Activated CD4-positive, alpha-beta memory T cell treated with anti-CD3 and anti-CD28 coated beads for 36 hours (primary cell): ENCODE measurements around the gene TBC1D5. TPM values are rescaled to one million over a fixed set of nuclear protein-coding genes. Genes with fewer than 3 reads are reported as not detected.

Source experiments
- CTCF ChIA-PET: fragments of 350-600 bp; sonication (Branson Sonifier 250); formaldehyde crosslinking; loops from one replicate; lab custom pipeline; 2021; ENCODE audit warnings: antibody characterized with exemption, inconsistent platforms; lab: Charles Lee
- POLR2A ChIA-PET: fragments of 350-600 bp; sonication (Branson Sonifier 250); formaldehyde crosslinking; loops from one replicate; lab custom pipeline; 2021; ENCODE audit warnings: antibody characterized with exemption; lab: Charles Lee
- DNase-seq: peaks from one replicate; pipeline ENCODE4 v3.0.0-alpha.2; 2020
- H3K27ac Mint-ChIP-seq: one replicate; pipeline ENCODE4 v1.8.0; 2021; ENCODE audit warnings: mixed read lengths
- H3K27me3 Mint-ChIP-seq: one replicate; pipeline ENCODE4 v1.8.0; 2021; ENCODE audit warnings: mixed read lengths
- H3K36me3 Mint-ChIP-seq: one replicate; pipeline ENCODE4 v1.8.0; 2021; ENCODE audit warnings: mixed read lengths
- H3K4me1 Mint-ChIP-seq: one replicate; pipeline ENCODE4 v1.8.0; 2021; ENCODE audit warnings: low read depth, mixed read lengths
- H3K4me3 Mint-ChIP-seq: one replicate; pipeline ENCODE4 v1.8.0; 2021; ENCODE audit warnings: mild to moderate bottlenecking, mixed read lengths
- H3K9me3 Mint-ChIP-seq: one replicate; pipeline ENCODE4 v1.8.0; 2021; ENCODE audit warnings: mixed read lengths
- intact Hi-C: fragments of 100-400 bp; cut with micrococcal nuclease; formaldehyde crosslinking; loops from one replicate; pipeline ENCODE4 v1.15.1; 2023
- total RNA-seq, 2 experiments: library from RNA; stranded (reverse); gene quantifications; one replicate each; pipeline ENCODE4 v1.2.3, GENCODE V29; 2021

The TBC1D5 gene
- total RNA-seq, 2 experiments from 2014 or later: 49.2 to 53.7 TPM

DNA sequence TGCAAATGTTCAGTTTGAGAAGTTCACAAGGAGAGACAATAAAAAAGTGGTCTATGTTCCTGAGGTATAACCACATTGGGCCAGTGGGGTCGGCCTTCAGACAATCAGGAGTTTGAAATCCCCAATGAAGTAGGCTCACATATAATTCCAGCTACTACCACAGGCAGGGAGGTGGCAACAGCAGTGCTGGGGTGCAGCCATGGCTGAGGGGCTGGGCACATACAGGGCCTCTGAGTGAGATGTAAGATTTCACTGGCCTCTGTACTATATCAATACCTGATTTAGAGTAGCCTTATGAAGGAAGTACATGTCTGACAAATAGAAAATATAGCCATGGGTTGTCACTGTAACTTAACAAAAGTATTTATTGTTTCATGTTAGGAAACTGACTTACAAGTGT is 402.2 kb downstream of the TBC1D5 start:
- Mint-ChIP-seq H3K27ac (no peak overlapping the region), H3K27me3 (no peaks in the 10 kb centered on the region), H3K4me1 (no peaks in the 10 kb centered on the region), H3K4me3 (no peak overlapping the region), H3K9me3 (no peaks in the 10 kb centered on the region), H3K36me3 (peaks cover 4% of the 10 kb centered on the region)
- ChIA-PET CTCF (no interaction called here), POLR2A (no interaction called here)
- DNase-seq: no peak
- intact Hi-C loops: no loop called here

DNA sequence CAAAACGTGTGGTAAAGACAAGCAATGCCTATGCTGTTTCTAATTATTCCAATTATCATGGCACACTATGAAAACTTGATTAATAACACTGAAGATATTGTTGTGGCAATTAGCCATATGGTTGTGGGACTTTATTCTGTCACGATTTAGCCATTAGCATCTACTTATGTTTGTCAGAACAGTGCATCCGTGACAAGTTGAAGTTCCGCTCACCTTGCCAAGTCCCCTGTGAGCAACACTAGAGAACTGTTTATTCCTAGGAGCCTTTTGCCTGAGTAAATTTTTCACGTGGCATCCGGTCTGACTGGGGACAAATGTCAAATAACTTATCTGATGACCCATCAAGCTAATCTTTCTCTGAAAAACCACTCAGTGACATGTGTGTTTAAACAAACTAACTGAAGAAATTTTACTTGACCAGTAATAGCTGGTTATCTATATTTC is 403.3 kb downstream of the TBC1D5 start:
- ChIA-PET CTCF (no interaction called here), POLR2A (no interaction called here)
- DNase-seq: no peak
- peaks cover 4% of the 10 kb centered on the region for H3K36me3 Mint-ChIP-seq
- no peaks in the 10 kb centered on the region for H3K9me3 Mint-ChIP-seq
- no peak overlapping the region for H3K4me3 Mint-ChIP-seq
- no peaks in the 10 kb centered on the region for H3K4me1 Mint-ChIP-seq
- no peak overlapping the region for H3K27ac Mint-ChIP-seq
- no peaks in the 10 kb centered on the region for H3K27me3 Mint-ChIP-seq
- intact Hi-C loops: no loop called here

DNA sequence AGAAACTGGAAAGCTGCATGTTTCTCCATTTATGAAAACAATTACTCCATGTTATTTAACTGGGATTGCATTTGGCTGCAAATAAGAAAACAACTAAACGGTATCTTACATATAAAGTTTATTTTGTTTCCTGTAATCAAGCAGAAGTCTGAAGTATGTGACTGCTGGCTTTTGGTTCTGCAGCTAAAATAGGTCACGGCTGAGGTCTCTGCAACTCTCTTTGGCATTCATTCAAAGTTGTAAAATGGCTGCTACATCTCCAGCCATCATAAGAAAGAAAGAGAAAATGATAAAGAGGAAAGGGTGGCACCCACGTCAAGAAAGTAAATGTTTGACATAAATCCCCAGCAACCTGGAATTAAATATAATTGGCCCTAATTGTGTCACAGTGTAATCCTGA is 406.1 kb downstream of the TBC1D5 start:
- DNase-seq: no peak
- Mint-ChIP-seq H3K4me3 (no peak overlapping the region), H3K36me3 (peaks cover 4% of the 10 kb centered on the region), H3K27me3 (no peaks in the 10 kb centered on the region), H3K9me3 (no peaks in the 10 kb centered on the region), H3K4me1 (no peaks in the 10 kb centered on the region), H3K27ac (no peak overlapping the region)
- intact Hi-C loops: no loop called here
- ChIA-PET POLR2A (no interaction called here), CTCF (interaction anchor here (1.3 kb wide), 1 partner anchor 505 kb away, joined by 3 read pairs; no protein-coding TSS in a partner anchor)

DNA sequence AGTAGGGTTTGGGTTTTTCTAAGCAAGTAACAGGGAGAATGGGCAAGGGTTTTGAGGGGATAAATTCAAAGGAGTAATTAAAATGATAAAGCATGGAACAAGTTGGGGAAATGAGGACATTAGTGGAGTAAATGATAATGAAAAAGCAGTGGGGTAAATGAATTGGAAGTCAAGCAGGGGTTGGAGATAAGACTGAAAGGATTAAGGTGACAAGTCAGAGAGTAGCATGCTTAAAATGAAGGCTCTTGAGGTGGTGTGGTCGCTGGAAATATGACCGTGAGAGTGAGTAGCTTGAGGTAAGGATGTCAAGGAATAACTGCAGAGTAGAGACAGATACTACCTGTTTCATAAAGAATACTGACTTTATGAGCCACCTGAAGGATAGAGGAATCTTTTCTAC is 408.5 kb downstream of the TBC1D5 start:
- H3K4me1 Mint-ChIP-seq: no peaks in the 10 kb centered on the region
- H3K27ac Mint-ChIP-seq: no peak overlapping the region
- H3K27me3 Mint-ChIP-seq: no peaks in the 10 kb centered on the region
- H3K4me3 Mint-ChIP-seq: no peak overlapping the region
- ChIA-PET CTCF (no interaction called here), POLR2A (no interaction called here)
- peaks cover 4% of the 10 kb centered on the region for H3K36me3 Mint-ChIP-seq
- intact Hi-C loops: no loop called here
- H3K9me3 Mint-ChIP-seq: no peaks in the 10 kb centered on the region
- DNase-seq: no peak

DNA sequence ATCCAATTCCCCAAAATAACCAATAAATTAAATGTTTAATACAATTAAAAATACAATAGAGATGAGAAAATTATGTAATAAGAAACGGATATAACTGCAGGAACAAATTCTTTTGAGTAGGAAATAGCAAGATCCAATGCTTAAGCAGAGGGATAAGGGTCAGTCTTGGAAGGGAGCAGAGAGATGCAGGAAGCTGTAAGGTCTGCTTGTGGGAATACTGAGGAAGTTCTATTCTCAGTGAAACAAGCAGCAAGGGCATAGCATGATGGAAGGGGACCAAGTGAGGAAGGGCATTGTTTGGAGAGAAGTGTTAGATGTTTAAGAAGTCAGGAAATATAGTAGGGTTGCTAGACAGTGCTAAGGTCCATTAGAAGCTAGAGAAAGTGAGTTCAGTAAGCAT is 409.0 kb downstream of the TBC1D5 start:
- ChIA-PET CTCF (no interaction called here), POLR2A (no interaction called here)
- Mint-ChIP-seq H3K27ac (no peak overlapping the region), H3K4me1 (no peaks in the 10 kb centered on the region), H3K4me3 (no peak overlapping the region), H3K36me3 (peaks cover 4% of the 10 kb centered on the region), H3K27me3 (no peaks in the 10 kb centered on the region), H3K9me3 (no peaks in the 10 kb centered on the region)
- no peak for DNase-seq
- intact Hi-C loops: no loop called here

DNA sequence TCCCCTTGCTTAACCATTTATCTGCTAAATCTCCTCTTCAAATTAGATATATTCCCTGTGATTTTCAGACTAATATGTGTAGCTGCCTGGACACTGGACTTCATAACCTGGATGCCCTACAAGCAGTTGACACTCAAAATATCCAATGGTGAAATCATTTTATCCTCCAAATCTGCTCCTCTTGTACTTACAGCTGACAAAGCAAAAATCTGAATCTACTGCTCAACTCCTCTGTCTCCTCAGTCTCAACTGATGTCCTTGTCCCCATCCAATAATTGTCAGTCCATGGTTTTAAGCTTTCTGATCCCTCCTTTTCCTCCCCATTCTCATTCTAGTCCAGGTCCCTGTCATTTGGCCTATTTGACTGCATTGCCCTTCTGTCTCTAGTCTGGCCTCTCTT is 411.8 kb downstream of the TBC1D5 start:
- no peaks in the 10 kb centered on the region for H3K9me3 Mint-ChIP-seq

DNA sequence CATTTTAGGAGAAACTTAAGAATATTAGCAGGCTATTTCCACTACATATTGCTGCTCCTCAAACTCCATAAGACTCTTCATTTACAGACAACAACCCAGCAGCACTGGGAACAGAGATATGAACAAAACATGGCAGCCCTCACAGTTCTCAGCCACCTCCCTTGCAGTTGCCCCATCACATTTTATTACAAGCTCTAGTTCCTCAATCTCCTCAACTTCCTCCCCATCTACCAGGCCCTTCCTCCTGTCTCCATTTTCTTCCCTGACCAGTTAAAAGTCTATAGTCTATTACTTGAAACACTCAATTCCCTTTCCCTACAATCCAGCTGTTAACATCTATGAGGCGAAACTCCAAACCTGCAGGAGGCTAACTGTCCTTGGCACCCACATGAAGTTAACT is 412.5 kb downstream of the TBC1D5 start:
- DNase-seq: no peak
- H3K36me3 Mint-ChIP-seq: no peaks in the 10 kb centered on the region
- CTCF ChIA-PET: no interaction called here

More for the DNA sequence above, 411.8 kb downstream of the TBC1D5 start:
- no peak for DNase-seq
- no peak overlapping the region for H3K4me3 Mint-ChIP-seq
- no peaks in the 10 kb centered on the region for H3K4me1 Mint-ChIP-seq
- POLR2A ChIA-PET: no interaction called here
- no peaks in the 10 kb centered on the region for H3K36me3 Mint-ChIP-seq
- CTCF ChIA-PET: no interaction called here
- no peaks in the 10 kb centered on the region for H3K27me3 Mint-ChIP-seq
- intact Hi-C loops: no loop called here
- H3K27ac Mint-ChIP-seq: no peak overlapping the region

DNA sequence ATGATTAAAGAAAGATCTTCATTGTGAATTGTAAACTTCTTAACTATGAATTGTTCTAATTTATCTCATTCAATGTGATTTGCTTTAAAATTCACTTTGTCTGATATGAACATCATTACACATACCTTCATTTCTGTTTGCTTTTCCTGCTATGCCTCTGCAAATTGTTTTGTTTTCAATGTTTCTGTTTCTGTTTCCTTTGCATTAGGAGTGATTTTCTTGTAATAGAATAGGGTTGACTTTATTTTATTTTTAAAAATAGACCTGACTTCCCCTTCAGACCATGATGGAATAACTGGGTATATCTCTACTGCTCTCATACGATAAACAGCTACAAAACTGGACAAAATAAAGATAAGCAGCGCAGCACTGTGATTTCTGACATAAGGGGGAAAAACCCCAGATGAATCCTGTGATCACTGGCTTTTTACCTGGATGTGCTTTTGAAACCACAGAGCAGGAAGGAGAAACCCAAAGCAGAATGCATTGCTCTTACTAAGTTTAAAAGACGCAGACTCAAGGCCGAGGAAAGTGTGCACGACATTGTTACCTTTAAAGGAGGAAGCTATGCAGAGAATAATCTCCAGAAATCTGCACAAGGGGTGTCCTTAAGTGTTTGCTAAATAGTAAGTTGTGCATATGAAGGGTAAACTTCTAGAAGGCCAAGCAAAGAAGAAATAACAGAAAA is 420.2 kb downstream of the TBC1D5 start:
- CTCF ChIA-PET: no interaction called here
- Mint-ChIP-seq H3K27me3 (no peaks in the 10 kb centered on the region), H3K9me3 (no peaks in the 10 kb centered on the region), H3K36me3 (no peaks in the 10 kb centered on the region), H3K4me1 (peaks cover 21% of the 10 kb centered on the region), H3K27ac (no peak overlapping the region), H3K4me3 (no peak overlapping the region)
- DNase-seq: no peak
- POLR2A ChIA-PET: no interaction called here
- intact Hi-C loops: no loop called here

More for the DNA sequence above, 412.5 kb downstream of the TBC1D5 start:
- Mint-ChIP-seq H3K4me1 (no peaks in the 10 kb centered on the region), H3K9me3 (no peaks in the 10 kb centered on the region), H3K27me3 (no peaks in the 10 kb centered on the region), H3K27ac (no peak overlapping the region), H3K4me3 (no peak overlapping the region)
- POLR2A ChIA-PET: no interaction called here
- intact Hi-C loops: no loop called here

DNA sequence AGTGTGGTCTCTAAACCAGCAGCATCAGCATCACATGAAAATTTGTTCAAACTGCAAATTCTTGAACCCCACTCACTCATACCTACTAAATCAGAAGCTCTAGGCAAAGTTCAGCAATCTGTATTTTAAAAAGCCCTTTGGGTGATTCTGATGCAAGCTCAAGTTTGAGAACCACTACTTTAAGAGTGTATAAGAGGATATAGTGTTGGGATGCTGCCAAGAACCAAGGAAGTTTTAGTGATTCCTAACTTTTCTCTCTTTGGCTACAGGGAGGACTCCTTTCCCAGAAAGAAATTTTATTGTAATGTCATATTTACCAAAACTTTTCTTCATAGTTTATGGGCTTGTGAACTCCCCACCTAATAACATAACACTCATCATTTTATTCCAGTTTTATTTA is 422.2 kb downstream of the TBC1D5 start:
- CTCF ChIA-PET: no interaction called here
- Mint-ChIP-seq H3K9me3 (no peaks in the 10 kb centered on the region), H3K27me3 (no peaks in the 10 kb centered on the region)

DNA sequence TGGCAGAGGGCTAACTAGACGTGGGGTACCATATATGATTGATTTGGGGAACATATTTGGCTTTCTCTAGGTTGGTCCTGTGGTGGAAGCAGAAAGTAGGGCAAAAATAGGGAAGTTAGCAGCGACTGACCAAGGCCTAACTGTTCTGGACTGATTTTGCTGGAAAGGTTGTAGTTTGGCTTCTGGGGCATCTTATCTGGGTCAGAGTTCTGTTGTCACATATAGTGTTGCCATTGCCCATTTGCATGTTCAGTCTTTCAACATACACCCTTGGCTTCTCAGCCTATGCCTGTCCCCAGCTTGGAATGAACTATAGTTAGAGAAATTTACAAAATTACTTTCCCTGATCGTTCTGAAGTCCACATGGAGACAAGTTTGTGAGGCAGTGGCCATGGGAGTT is 426.5 kb downstream of the TBC1D5 start:
- intact Hi-C loops: no loop called here
- no peak for DNase-seq
- Mint-ChIP-seq H3K4me3 (no peak overlapping the region), H3K27ac (no peak overlapping the region), H3K36me3 (no peaks in the 10 kb centered on the region), H3K27me3 (no peaks in the 10 kb centered on the region), H3K9me3 (no peaks in the 10 kb centered on the region), H3K4me1 (no peaks in the 10 kb centered on the region)
- ChIA-PET POLR2A (no interaction called here), CTCF (no interaction called here)

More for the DNA sequence above, 422.2 kb downstream of the TBC1D5 start:
- intact Hi-C loops: no loop called here
- POLR2A ChIA-PET: no interaction called here
- no peak overlapping the region for H3K4me3 Mint-ChIP-seq
- DNase-seq: no peak
- H3K4me1 Mint-ChIP-seq: peaks cover 21% of the 10 kb centered on the region
- no peak overlapping the region for H3K27ac Mint-ChIP-seq
- H3K36me3 Mint-ChIP-seq: no peaks in the 10 kb centered on the region

DNA sequence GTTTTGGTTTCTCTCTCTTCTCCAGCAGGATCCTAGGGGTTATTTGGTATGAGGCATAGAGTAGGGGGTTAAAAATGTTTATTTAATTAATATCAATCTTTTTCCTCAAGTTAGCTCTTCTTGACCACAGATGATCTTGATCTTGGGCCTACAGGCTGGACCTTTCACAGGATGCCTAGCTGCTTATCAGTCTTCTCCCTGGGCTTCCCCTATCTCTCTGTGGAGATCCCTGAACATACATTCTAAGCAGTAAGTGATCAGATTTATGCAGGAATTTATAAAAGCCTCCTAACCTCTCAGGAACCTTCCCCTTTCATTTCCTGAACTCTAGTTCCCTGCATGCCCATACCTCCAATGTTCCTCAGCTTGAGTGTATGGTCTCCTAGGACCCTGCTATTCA is 428.3 kb downstream of the TBC1D5 start:
- no peak for DNase-seq
- ChIA-PET POLR2A (no interaction called here), CTCF (no interaction called here)
- Mint-ChIP-seq H3K27ac (no peak overlapping the region), H3K36me3 (no peaks in the 10 kb centered on the region), H3K4me1 (no peaks in the 10 kb centered on the region), H3K27me3 (no peaks in the 10 kb centered on the region), H3K9me3 (no peaks in the 10 kb centered on the region), H3K4me3 (no peak overlapping the region)
- intact Hi-C loops: no loop called here

DNA sequence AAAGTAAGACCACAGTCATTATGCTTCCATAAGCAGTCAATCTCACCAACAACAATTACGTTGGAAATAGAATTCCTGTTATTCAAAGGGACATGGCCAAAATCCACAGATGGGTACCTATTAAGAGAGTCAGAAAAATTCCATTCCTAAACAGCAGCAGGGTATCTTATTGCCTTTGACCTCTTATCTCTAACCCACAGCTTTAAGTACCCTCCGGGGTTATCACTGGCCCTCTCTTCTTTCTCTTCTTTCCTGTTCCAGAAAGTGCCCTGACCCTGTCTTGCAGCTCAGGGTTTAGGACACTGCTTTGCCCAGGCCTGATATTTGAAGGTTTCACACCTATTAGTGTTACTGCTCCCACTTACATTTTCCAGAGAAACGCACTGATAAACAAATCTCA is 428.7 kb downstream of the TBC1D5 start:
- POLR2A ChIA-PET: no interaction called here
- Mint-ChIP-seq H3K9me3 (no peaks in the 10 kb centered on the region), H3K27ac (no peak overlapping the region), H3K27me3 (no peaks in the 10 kb centered on the region), H3K36me3 (no peaks in the 10 kb centered on the region), H3K4me1 (no peaks in the 10 kb centered on the region), H3K4me3 (no peak overlapping the region)
- DNase-seq: no peak
- intact Hi-C loops: no loop called here
- CTCF ChIA-PET: no interaction called here

DNA sequence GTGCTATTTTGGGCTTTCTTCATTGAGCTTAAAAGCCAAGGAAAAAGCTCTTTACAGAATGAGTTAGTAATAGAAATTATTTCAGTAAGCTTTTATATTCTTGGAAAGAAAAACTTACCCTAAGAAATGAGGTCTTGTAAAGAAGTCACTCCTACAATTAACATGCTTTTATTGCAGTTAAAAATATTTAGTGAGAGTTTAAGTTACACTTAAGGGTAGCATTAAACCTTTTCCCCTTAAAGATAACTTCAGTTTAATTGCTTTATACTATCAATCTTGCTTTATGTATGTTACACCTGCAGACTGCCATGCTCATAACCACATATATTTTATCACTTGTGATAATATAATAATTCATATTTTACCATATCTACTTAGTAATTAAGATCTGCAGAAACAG is 431.4 kb downstream of the TBC1D5 start:
- H3K4me1 Mint-ChIP-seq: no peaks in the 10 kb centered on the region
- no peak overlapping the region for H3K4me3 Mint-ChIP-seq
- no peak overlapping the region for H3K27ac Mint-ChIP-seq
- H3K9me3 Mint-ChIP-seq: no peaks in the 10 kb centered on the region
- POLR2A ChIA-PET: no interaction called here
- no peak for DNase-seq
- H3K27me3 Mint-ChIP-seq: no peaks in the 10 kb centered on the region
- intact Hi-C loops: no loop called here
- H3K36me3 Mint-ChIP-seq: no peaks in the 10 kb centered on the region
- CTCF ChIA-PET: no interaction called here
